OCI-LY7 (cell line): ENCODE results near the gene CLDN22.

ENCODE experiments used
- CTCF ChIP-seq: fragments of 200-600 bp; sonication (generic); conservative IDR thresholded peaks from 2 replicates; pipeline ENCODE4 v1.5.1; 2014; ENCODE audit warnings: mild to moderate bottlenecking, antibody characterized with exemption, low read length, moderate library complexity, mixed read lengths
- EZH2phosphoT487 ChIP-seq: fragments of 200-600 bp; sonication (generic); IDR thresholded peaks from 2 replicates; pipeline ENCODE4 v1.6.1; 2018; ENCODE audit warnings: low read depth, borderline replicate concordance, mild to moderate bottlenecking, mixed run types, antibody characterized with exemption, low read length, moderate library complexity, mixed read lengths

- TF ChIP-seq CTCF: no peak
- no peak for TF ChIP-seq EZH2phosphoT487
Observed at GRCh38 chr4:183342541-183343533, 22.8 kb upstream of the CLDN22 start.
